ENCODE measurements around the gene IL27RA. TPM values are rescaled to one million over a fixed set of nuclear protein-coding genes. Genes with fewer than 3 reads are reported as not detected.

IL27RA gene
- 10 to 100 TPM; 58.6 to 86.4 (median 69.9) TPM for polyA plus RNA-seq

DNA sequence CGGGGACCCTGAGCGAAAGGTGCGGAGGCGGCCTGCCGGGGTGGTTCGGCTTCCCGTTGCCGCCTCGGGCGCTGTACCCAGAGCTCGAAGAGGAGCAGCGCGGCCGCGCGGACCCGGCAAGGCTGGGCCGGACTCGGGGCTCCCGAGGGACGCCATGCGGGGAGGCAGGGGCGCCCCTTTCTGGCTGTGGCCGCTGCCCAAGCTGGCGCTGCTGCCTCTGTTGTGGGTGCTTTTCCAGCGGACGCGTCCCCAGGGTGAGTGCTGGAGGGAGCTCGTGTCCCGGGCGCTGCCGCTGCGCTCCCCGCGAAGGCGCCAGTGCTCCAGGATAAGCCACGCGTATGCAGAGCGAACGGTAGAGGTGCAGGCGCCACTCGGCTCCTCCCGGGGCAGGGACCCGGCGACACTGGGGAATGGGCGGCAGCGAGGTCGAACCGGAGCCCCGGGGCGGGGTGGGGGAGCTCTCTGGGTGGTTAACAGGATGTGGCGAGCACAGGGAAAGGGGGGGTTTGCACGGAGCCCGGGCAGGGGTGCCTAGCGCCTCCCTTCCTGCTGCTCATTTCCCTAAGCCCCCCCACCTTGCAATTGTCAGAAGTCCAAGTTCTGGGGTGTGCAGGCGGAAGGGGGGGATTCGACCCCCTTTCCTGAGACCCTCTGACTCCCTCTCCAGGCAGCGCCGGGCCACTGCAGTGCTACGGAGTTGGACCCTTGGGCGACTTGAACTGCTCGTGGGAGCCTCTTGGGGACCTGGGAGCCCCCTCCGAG, at the start of gene IL27RA:
TSS of gene IL27RA (plus strand) at position 44 of the 762 bp plus-strand sequence. CDS start at position 155, 111 bp downstream.
- Mint-ChIP-seq H3K4me3 (peak within 1 kb of the TSS; percentile 95 to 97 (median 96)), H3K36me3 (peaks cover 7 to 9% (median 8%) of the 10 kb centered on the region in 3 donors), H3K9me3 (no peaks in the 10 kb centered on the region), H3K4me1 (peaks cover 31 to 45% of the 10 kb centered on the region in 2 donors), H3K27me3 (ENCODE audit: low read depth in 3 of 3) (peaks cover 8 to 16% (median 13%) of the 10 kb centered on the region in 3 donors), H3K27ac (peak within 1 kb of the TSS; percentile 91 to 98 (median 96))
- peak; percentile 87 to 88 (median 88) for DNase-seq

DNA sequence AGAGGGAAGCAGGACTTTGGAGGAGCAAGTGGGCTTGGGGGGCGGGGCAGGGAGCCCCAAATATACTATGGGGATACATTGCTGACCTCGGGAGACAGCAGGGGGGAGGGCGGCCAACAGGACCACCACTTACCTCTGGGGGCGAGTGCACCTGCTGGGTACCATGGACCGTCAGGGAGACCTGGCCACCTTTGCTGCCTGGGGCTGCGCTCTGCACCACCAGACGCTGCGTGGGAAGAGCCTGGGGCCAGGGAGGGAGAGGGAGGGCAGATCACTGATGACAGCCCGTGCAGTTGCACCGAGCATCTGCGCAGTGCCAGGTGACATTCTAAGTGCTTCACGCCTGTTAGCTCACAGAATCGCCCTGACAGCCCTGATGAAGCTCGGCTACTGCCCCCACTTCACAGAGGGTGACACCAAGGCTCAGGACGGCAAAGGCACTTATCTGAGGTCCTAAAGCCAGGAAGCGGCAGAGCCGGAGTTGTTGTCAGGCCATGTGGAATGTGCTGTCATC, 49.5 kb upstream of the IL27RA start:
- H3K9me3 Mint-ChIP-seq, result no peaks in the 10 kb centered on the region
- DNase-seq, result no peak
- no peak overlapping the region for H3K4me3 Mint-ChIP-seq
- no peaks in the 10 kb centered on the region for H3K36me3 Mint-ChIP-seq
- peaks cover 4 to 9% (median 6%) of the 10 kb centered on the region in 3 donors for H3K27me3 Mint-ChIP-seq (ENCODE audit: low read depth in 3 of 3)
- H3K27ac Mint-ChIP-seq, result no peak overlapping the region
- H3K4me1 Mint-ChIP-seq, result peaks cover 21 to 40% of the 10 kb centered on the region in 2 donors

DNA sequence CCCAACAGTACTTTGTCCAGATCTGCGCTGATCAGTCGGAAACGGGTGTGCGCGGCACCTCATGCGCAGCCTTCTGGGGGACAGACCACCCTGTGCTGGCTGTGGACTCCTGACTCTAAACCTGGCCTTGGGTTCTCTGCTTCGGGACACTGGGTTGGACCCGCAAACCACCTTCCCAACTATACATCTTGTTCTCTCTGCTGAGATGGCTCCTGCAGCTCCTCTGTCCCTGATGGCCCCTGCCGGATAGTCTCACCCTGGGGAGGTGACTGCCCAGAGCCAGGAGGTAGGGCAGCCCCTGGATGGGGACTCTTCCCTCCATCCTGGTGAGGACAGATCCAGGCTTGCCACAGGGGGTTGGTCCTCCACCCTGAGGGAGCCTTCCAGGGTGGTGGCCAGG, 48.8 kb upstream of the IL27RA start:
- no peak for DNase-seq
- H3K36me3 Mint-ChIP-seq, result no peaks in the 10 kb centered on the region
- H3K4me1 Mint-ChIP-seq, result peaks cover 28 to 47% of the 10 kb centered on the region in 2 donors
- no peaks in the 10 kb centered on the region for H3K9me3 Mint-ChIP-seq
- H3K27me3 Mint-ChIP-seq (ENCODE audit: low read depth in 3 of 3), result peaks cover 4 to 9% (median 6%) of the 10 kb centered on the region in 3 donors
- H3K4me3 Mint-ChIP-seq, result no peak overlapping the region
- peak overlapping the region in 2 of 6 donors; percentile 50 to 76 for H3K27ac Mint-ChIP-seq

DNA sequence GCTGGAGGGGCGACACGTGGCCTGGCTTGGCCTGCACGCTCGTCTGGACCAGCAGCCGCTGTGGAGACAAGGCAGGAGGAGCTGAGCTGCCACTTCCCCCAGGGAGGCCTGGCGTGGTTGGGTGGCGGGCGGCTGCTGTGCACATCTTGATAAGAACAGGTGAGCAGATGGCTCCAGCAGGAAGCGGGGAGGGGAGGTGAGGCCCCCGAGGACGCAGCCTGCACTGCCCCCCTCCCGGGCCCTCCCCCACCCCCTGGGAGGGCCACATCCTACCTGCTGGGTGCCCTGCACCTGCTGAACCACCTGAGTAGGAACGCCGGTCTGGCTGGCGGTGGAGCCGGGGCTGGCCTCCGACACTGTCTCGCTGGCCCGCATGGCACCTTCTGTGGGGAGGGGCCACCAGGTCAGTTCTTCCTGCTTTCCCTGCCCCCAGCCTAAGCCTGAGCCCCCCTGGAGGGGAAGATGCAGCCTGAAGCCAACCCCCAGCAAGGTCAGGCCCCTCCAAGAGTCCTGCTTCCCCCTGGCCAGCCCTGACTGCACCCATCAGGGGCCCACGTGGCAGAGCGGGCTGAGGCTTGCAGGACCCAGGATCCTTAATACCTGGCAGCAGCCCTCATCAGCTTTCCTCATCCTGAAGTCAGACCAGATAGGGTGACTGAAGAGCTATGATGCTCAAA, 48.2 kb upstream of the IL27RA start:
- H3K27ac Mint-ChIP-seq, result peak overlapping the region in 2 of 6 donors; percentile 28 to 49
- H3K27me3 Mint-ChIP-seq (ENCODE audit: low read depth in 3 of 3), result peaks cover 4 to 9% (median 6%) of the 10 kb centered on the region in 3 donors
- no peaks in the 10 kb centered on the region for H3K9me3 Mint-ChIP-seq
- no peak overlapping the region for H3K4me3 Mint-ChIP-seq
- H3K4me1 Mint-ChIP-seq, result peaks cover 32 to 53% of the 10 kb centered on the region in 2 donors
- no peaks in the 10 kb centered on the region for H3K36me3 Mint-ChIP-seq
- no peak for DNase-seq

DNA sequence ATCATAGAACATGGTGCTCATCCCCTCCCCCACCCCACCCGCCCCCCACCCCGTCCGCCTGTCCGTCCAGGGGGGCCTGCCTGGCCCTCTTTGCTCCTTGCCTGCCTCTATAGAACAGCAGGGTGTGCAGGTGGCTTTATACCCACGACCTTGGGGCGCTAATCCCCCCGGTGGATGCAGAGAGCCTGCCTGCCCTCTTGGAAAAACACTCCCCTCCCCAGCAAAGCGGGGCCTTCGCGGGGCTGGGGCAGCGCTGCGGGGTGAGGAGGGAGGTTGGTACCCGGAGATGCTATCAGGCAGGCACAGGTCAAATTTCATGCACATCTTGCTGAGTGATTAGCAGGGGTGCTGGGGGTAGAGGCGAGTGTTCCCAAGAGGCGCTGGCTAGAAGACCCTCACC, 47.4 kb upstream of the IL27RA start:
- Mint-ChIP-seq H3K27ac (peak overlapping the region; percentile 62 to 100 (median 98)), H3K27me3 (ENCODE audit: low read depth in 3 of 3) (peaks cover 6 to 11% (median 6%) of the 10 kb centered on the region in 3 donors), H3K4me3 (no peak overlapping the region), H3K9me3 (no peaks in the 10 kb centered on the region), H3K4me1 (peaks cover 32 to 62% of the 10 kb centered on the region in 2 donors), H3K36me3 (peaks cover 0 to 3% (median 0%) of the 10 kb centered on the region in 3 donors)
- DNase-seq, result no peak

DNA sequence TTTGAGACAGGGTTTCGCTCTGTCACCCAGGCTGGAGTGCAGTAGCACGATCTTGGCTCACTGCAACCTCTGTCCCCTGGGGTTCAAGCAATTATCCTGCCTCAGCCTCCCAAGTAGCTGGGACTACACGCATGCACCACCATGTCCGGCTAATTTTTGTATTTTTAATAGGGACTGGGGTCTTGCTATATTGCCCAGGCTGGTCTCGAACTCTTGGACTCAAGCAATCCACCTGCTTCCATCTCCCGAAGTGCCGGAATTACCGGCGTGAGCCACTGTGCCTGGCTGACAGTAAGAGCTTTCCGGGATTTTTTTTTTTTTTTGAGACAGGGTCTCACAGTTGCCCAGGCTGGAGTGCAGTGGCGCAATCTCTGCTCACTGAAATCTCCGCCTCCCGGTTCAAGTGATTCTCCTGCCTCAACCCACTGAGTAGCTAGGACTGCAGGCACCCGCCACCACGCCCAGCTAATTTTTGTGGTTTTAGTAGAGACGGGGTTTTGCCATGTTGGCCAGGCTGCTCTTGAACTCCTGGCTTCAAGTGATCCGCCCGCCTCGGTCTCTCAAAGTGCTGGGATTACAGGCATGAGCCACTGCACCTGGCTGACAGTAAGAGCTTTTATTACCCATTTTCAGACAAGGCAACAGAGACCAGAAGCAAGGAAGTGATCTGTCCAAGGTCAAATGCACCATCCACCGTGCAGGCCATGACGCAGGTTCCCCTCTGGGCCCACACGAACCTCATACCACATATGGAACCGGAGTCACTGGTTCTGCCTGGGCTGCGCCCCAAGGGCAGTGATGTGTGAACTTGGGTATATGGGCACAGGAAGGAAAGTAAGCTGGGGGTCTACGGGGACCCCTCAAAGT, 46.5 kb upstream of the IL27RA start:
- Mint-ChIP-seq H3K4me3 (peak overlapping the region; percentile 68 to 79 (median 77)), H3K9me3 (no peaks in the 10 kb centered on the region), H3K4me1 (peaks cover 32 to 64% of the 10 kb centered on the region in 2 donors), H3K27me3 (ENCODE audit: low read depth in 3 of 3) (peaks cover 6 to 10% (median 6%) of the 10 kb centered on the region in 3 donors), H3K27ac (peak overlapping the region; percentile 96 to 100 (median 99)), H3K36me3 (peaks cover 0 to 8% (median 4%) of the 10 kb centered on the region in 3 donors)
- DNase-seq, result peak; percentile 58 to 60 (median 58)

DNA sequence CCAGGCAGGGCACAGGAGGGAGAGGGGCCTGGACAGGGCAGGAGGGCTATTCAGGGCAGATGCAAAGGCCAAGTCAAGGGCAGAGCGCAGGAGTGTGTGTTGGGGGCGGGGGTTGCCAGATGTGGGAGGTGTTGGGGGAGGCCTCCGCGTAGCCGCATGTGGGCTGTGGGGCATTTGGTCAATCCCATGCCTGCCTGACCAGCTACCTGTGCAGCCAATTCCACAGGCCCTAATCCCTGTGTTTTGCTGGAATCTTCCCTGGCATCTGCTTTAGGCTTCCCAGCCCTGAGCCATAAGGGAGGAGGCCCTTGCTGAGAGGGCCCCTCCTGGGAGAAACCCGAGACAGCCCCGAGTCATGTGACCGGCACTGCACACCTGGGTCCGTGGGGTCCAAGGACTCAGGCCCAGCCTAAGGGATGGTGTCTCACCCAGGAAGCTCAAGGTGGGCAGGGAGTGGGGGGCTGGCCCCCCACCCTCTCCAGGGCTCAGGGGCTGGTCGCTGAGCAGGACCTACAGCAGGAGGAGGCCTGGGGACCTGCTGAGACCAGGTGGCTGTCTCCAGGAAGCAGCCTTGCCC, 45.7 kb upstream of the IL27RA start:
- peaks cover 32 to 64% of the 10 kb centered on the region in 2 donors for H3K4me1 Mint-ChIP-seq

DNA sequence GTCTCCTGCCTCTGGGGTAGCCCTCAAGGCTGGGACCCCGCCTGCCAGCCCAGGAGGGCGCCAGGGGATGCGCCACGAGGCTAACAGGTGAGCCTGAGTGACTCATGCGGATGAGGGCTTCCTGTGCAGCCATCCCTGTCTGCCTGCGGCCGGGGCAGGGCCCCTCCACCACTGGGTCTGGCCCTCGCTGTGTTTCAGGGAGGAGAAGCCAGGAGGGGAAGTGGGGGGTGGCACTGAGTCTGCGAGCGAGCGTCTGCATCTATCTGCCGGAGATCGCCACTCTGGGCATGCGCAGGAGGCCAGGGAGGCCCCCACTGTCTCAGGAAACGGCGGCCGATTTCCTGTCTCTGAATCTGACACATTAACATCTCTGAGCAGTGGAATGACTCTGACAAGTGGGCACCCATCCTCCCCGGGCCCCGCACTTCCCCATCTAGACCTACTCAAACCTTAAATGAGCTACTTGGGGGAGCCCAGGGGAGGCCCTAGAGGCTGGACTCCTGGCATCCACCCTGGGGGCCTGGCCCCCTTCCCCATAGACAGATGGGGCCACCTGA, 45.1 kb upstream of the IL27RA start:
- peak; percentile 99 for DNase-seq
- peaks cover 6 to 8% (median 6%) of the 10 kb centered on the region in 3 donors for H3K27me3 Mint-ChIP-seq (ENCODE audit: low read depth in 3 of 3)
- no peaks in the 10 kb centered on the region for H3K9me3 Mint-ChIP-seq
- H3K4me3 Mint-ChIP-seq, result peak overlapping the region; percentile 72 to 77 (median 74)
- H3K27ac Mint-ChIP-seq, result peak overlapping the region; percentile 96 to 100 (median 99)
- H3K36me3 Mint-ChIP-seq, result peaks cover 0 to 13% (median 9%) of the 10 kb centered on the region in 3 donors
- H3K4me1 Mint-ChIP-seq, result peaks cover 32 to 68% of the 10 kb centered on the region in 2 donors

More for the DNA sequence above, 45.7 kb upstream of the IL27RA start:
- DNase-seq, result no peak
- peaks cover 6 to 10% (median 6%) of the 10 kb centered on the region in 3 donors for H3K27me3 Mint-ChIP-seq (ENCODE audit: low read depth in 3 of 3)
- H3K36me3 Mint-ChIP-seq, result peaks cover 0 to 10% (median 6%) of the 10 kb centered on the region in 3 donors
- H3K4me3 Mint-ChIP-seq, result peak overlapping the region; percentile 73 to 79 (median 77)
- peak overlapping the region; percentile 96 to 100 (median 99) for H3K27ac Mint-ChIP-seq
- H3K9me3 Mint-ChIP-seq, result no peaks in the 10 kb centered on the region

DNA sequence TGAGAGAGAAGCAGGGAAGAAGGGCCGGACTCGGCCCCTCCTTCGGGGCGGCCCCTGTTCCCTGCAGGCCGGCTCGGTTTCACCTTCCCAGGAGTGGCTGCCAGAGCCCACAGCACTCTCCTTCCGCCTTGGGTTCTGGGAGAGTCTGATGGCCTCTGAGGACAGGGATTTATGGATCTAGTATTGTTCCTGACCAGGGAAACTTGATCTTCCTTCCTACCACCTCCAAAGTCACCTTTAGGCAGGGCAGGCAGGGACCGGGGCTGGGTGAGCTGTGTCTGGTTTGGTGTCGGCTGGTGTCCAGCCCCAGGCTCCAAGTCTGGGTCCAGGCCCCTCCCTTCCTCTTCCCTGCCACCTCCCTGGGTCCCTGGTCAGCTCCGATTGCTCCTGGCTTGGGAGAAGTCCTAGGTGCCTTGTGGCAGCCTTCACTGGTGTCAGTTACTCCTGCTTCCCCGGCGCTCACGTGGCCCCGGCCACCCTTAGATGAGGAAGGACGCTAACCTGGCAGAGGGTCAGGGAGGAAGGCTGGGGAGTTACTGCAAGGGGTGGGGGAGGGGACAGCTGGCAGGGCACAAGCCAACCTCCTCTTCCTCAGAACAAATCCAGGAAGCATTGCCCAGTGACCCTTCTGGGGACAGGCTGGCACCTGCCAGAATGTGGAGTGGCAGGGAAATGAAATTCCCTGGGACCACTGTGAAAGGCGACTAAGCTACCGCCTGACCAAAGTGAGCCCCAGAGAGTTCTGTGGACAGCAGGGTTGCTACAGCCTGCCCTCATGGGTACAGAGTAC, 44.3 kb upstream of the IL27RA start:
- Mint-ChIP-seq H3K4me3 (peak overlapping the region; percentile 72 to 77 (median 74)), H3K4me1 (peaks cover 32 to 65% of the 10 kb centered on the region in 2 donors), H3K36me3 (peaks cover 0 to 15% (median 9%) of the 10 kb centered on the region in 3 donors), H3K27me3 (ENCODE audit: low read depth in 3 of 3) (peaks cover 6 to 8% (median 6%) of the 10 kb centered on the region in 3 donors), H3K27ac (peak overlapping the region; percentile 96 to 100 (median 99)), H3K9me3 (no peaks in the 10 kb centered on the region)
- no peak for DNase-seq

DNA sequence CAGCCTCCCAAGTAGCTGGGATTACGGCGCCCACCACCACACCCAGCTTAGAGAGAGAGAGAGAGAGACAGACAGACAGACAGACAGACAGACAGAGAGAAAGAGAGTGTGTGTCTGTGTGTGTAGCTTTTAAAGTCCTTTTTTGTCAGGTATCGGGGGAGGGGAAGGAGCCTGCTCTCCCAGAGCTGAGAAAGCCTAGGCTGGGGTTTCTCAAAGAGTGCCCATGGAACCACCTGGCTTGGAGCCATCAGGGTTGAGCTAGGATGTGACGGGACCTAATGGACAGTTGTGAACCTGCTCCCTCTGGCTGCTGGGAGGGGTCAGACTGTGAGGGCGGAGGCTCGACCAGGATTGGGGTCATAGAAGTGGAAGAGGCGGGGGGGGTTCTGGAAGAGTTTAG, 42.1 kb upstream of the IL27RA start:
- no peak for DNase-seq
- H3K27ac Mint-ChIP-seq, result peak overlapping the region; percentile 40 to 100 (median 98)
- H3K4me3 Mint-ChIP-seq, result no peak overlapping the region
- H3K36me3 Mint-ChIP-seq, result peaks cover 0 to 19% (median 9%) of the 10 kb centered on the region in 3 donors
- H3K27me3 Mint-ChIP-seq (ENCODE audit: low read depth in 3 of 3), result peaks cover 6 to 8% (median 6%) of the 10 kb centered on the region in 3 donors
- peaks cover 32 to 59% of the 10 kb centered on the region in 2 donors for H3K4me1 Mint-ChIP-seq
- H3K9me3 Mint-ChIP-seq, result no peaks in the 10 kb centered on the region

DNA sequence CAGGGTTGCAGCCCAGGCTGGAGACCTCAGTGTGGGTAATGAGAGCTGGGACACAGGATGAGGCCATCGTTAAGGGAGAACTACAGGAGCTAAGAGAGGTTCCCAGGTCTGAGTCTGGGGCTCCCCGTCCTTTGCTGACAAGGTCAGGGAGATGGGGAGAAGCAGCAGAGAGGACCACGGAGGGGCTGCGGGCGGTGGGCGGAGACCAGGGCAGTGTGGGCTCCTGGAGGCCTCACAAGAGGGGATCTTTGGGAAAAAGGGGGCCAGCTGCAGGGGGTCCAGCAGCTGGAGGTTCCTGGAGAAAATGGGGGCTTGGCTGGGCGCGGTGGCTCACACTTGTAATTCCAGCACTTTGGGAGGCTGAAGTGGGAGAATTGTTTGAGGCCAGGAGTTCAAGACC, 41.5 kb upstream of the IL27RA start:
- DNase-seq, result no peak
- Mint-ChIP-seq H3K36me3 (peaks cover 0 to 19% (median 9%) of the 10 kb centered on the region in 3 donors), H3K27ac (peak overlapping the region in 5 of 6 donors; percentile 68 to 100 (median 96)), H3K9me3 (no peaks in the 10 kb centered on the region), H3K4me1 (peaks cover 31 to 55% of the 10 kb centered on the region in 2 donors), H3K4me3 (no peak overlapping the region), H3K27me3 (ENCODE audit: low read depth in 3 of 3) (peaks cover 6 to 8% (median 6%) of the 10 kb centered on the region in 3 donors)

DNA sequence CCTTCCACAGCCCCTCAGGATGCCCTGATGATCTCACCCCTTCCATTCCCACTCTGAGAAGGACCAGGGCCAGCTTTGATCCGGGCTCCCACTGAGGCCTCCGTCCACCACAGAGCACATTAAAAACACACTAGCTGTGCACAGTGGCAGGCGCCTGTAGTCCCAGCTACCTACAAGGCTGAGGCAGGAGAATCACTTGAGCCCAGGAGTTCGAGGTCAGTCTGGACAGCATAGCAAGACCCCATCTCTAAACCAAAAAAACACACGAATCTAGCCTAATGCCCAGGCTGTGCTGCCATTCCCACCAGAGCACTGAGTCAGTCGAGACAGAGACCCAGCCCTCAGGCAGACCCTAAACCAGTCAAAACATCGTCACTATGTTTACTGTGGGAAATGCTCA, 39.5 kb upstream of the IL27RA start:
- Mint-ChIP-seq H3K27ac (peak overlapping the region in 3 of 6 donors; percentile 43 to 81 (median 50)), H3K9me3 (no peaks in the 10 kb centered on the region), H3K36me3 (peaks cover 0 to 19% (median 9%) of the 10 kb centered on the region in 3 donors), H3K27me3 (ENCODE audit: low read depth in 3 of 3) (peaks cover 0 to 2% (median 2%) of the 10 kb centered on the region in 3 donors), H3K4me3 (no peak overlapping the region), H3K4me1 (peaks cover 11 to 36% of the 10 kb centered on the region in 2 donors)
- no peak for DNase-seq
